ENCODE data around the gene MS4A14.

DNA sequence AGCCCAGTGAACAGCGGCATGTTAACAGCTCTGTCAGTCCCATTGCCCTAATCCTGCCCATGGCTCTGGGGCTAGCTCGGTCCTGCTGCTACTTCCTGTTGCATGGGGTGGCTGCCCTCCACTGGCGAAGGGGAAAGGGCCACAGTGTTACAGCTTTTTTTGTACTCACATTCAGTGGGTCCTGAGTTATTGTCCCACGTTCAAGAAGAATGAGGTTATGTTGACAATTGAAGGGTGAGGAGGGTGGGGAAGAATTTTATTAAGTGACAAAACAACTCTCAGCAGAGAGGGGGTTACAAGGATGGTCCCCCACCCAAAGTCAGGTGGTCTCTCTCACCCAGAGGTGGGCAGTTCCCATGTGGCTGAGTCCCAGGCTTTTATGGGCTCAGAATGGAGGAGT is 35.6 kb upstream of the MS4A14 start:
- TF ChIP-seq, protein P1, sequence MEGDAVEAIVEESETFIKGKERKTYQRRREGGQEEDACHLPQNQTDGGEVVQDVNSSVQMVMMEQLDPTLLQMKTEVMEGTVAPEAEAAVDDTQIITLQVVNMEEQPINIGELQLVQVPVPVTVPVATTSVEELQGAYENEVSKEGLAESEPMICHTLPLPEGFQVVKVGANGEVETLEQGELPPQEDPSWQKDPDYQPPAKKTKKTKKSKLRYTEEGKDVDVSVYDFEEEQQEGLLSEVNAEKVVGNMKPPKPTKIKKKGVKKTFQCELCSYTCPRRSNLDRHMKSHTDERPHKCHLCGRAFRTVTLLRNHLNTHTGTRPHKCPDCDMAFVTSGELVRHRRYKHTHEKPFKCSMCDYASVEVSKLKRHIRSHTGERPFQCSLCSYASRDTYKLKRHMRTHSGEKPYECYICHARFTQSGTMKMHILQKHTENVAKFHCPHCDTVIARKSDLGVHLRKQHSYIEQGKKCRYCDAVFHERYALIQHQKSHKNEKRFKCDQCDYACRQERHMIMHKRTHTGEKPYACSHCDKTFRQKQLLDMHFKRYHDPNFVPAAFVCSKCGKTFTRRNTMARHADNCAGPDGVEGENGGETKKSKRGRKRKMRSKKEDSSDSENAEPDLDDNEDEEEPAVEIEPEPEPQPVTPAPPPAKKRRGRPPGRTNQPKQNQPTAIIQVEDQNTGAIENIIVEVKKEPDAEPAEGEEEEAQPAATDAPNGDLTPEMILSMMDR (IDR thresholded peaks at IDR 0.05; ENCODE audit: low read depth, low read length): no peak
- TF ChIP-seq POLR2A (IDR thresholded peaks at IDR 0.05; ENCODE audit: extremely low read depth, insufficient read length): no peak
- TF ChIP-seq MYC (IDR thresholded peaks at IDR 0.05; ENCODE audit: low read depth, low read length): no peak
